GM12878 (cell line): ENCODE data around the gene CARD14. TPM values are rescaled to one million over a fixed set of nuclear protein-coding genes. Genes with fewer than 3 reads are reported as not detected.

Experiments used
- ATAC-seq: fragments of 200-7000 bp; cut with Tn5 transposase; 3 replicates; pipeline ENCODE4 v1.9.1; 2020; ENCODE audit warnings: mild to moderate bottlenecking, moderate library complexity
- BruUV-seq: library from RNA; stranded (reverse); fragments of 400-500 nt; replicated peaks from 2 replicates; lab custom pipeline; 2021; lab: Mats Ljungman, UMichigan
- CTCF ChIA-PET: fragments of 300-600 bp; sonication (Branson Sonifier 250); formaldehyde crosslinking; extraction: SDS; loops from one replicate; lab custom pipeline; 2021; ENCODE audit warnings: inconsistent platforms; lab: Yijun Ruan, JAX
- POLR2A ChIA-PET: fragments of 350-600 bp; formaldehyde crosslinking; extraction: SDS; loops from one replicate; lab custom pipeline; 2021; ENCODE audit warnings: inconsistent platforms; lab: Charles Lee
- RAD21 ChIA-PET: fragments of 300-600 bp; sonication (Branson Sonifier 250); formaldehyde crosslinking; loops from one replicate; lab custom pipeline; 2023; ENCODE audit warnings: antibody characterized with exemption; ENCODE audit not compliant: unreplicated experiment; lab: Charles Lee
- SMC1A ChIA-PET: fragments of 300-600 bp; sonication (Branson Sonifier 250); formaldehyde crosslinking; loops from one replicate; lab custom pipeline; 2023; ENCODE audit not compliant: unreplicated experiment, uncharacterized antibody; lab: Charles Lee
- DNase-seq: peaks from one replicate; pipeline ENCODE4 v3.0.0-alpha.2; 2011; ENCODE audit warnings: low read depth, low spot score
- FAIRE-seq: peaks from 3 replicates; lab custom pipeline; 2011; peaks lifted over from hg19 to GRCh38; lab: Jason Lieb, UNC
- H2AFZ ChIP-seq: 2 replicates; pipeline ENCODE4 v1.6.0; 2011; ENCODE audit warnings: low read depth, low read length, control low read depth; ENCODE audit not compliant: control insufficient read depth
- H3K27ac ChIP-seq: 2 replicates; pipeline ENCODE4 v1.5.1; 2011; ENCODE audit warnings: control low read depth; ENCODE audit not compliant: control insufficient read depth, insufficient read depth
- H3K27me3 ChIP-seq, 2 experiments: replicated peaks in 1 of 2; 2 replicates each; pipeline versions ENCODE4 v1.6.0 to v1.6.1; 2011; ENCODE audit warnings: low read length in 1 of 2; ENCODE audit not compliant: control insufficient read depth in 2 of 2, insufficient read depth in 2 of 2
- H3K36me3 ChIP-seq, 2 experiments: 2 replicates each; pipeline ENCODE4 v1.5.1; 2011; ENCODE audit warnings: low read length in 1 of 2; ENCODE audit not compliant: control insufficient read depth in 2 of 2, insufficient read depth in 2 of 2
- H3K4me1 ChIP-seq: 2 replicates; pipeline ENCODE4 v1.6.1; 2011; ENCODE audit warnings: mild to moderate bottlenecking, low read length, moderate library complexity, mixed read lengths; ENCODE audit not compliant: control insufficient read depth, insufficient read depth
- H3K4me2 ChIP-seq: 2 replicates; pipeline ENCODE4 v1.6.0; 2011; ENCODE audit warnings: control low read depth; ENCODE audit not compliant: control insufficient read depth, insufficient read depth
- H3K4me3 ChIP-seq: fragments of 200-600 bp; sonication (generic); 2 replicates; pipeline ENCODE4 v1.5.1; 2016
- H3K79me2 ChIP-seq: 2 replicates; pipeline ENCODE4 v1.6.0; 2011; ENCODE audit warnings: low read length; ENCODE audit not compliant: control insufficient read depth, insufficient read depth
- H3K9ac ChIP-seq: 2 replicates; pipeline ENCODE4 v1.8.0; 2011; ENCODE audit warnings: low read length, control low read depth, mixed read lengths; ENCODE audit not compliant: control insufficient read depth, insufficient read depth
- H3K9me3 ChIP-seq: replicated peaks from 3 replicates; pipeline ENCODE4 v1.5.1; 2011; ENCODE audit warnings: mild to moderate bottlenecking, low read length; ENCODE audit not compliant: control insufficient read depth, insufficient read depth
- H4K20me1 ChIP-seq: 2 replicates; pipeline ENCODE4 v1.6.0; 2011; ENCODE audit not compliant: control insufficient read depth, insufficient read depth
- BCL11A ChIP-seq: IDR thresholded peaks from 2 replicates; pipeline ENCODE4 v1.6.1; 2011; ENCODE audit warnings: low read depth, low read length
- CHD4 ChIP-seq: fragments of 200-600 bp; sonication (generic); IDR thresholded peaks from 2 replicates; pipeline ENCODE4 v1.6.1; 2016; ENCODE audit warnings: mild to moderate bottlenecking
- LARP7 ChIP-seq: fragments of 450-650 bp; IDR thresholded peaks from 2 replicates; pipeline ENCODE4 v1.6.1; 2017; ENCODE audit warnings: mild to moderate bottlenecking
- RAD21 ChIP-seq: IDR thresholded peaks from 2 replicates; pipeline ENCODE4 v1.6.1; 2011; ENCODE audit warnings: mild to moderate bottlenecking, low read depth, low read length, moderate library complexity; ENCODE audit not compliant: insufficient read depth
- SMC3 ChIP-seq: IDR thresholded peaks from 2 replicates; pipeline ENCODE4 v1.6.1; 2011; ENCODE audit warnings: low read length, improper control_type of control experiment, borderline replicate concordance
- STAT3 ChIP-seq: IDR thresholded peaks from 2 replicates; pipeline ENCODE4 v1.6.1; 2011; ENCODE audit warnings: low read depth, low read length, improper control_type of control experiment
- SUZ12 ChIP-seq: fragments of 200-600 bp; sonication (generic); IDR thresholded peaks from one replicate; pipeline ENCODE4 v1.6.1; 2018; ENCODE audit warnings: antibody characterized with exemption, mild to moderate bottlenecking; ENCODE audit not compliant: unreplicated experiment
- ZNF24 ChIP-seq: fragments of 450-650 bp; IDR thresholded peaks from 2 replicates; pipeline ENCODE4 v1.6.1; 2017; ENCODE audit warnings: antibody characterized with exemption, mild to moderate bottlenecking
- ZSCAN29 ChIP-seq: fragments of 450-650 bp; IDR thresholded peaks from 2 replicates; pipeline ENCODE4 v1.6.1; 2017; ENCODE audit warnings: mild to moderate bottlenecking, moderate library complexity
- WGBS: methylation state at CpG from one replicate; pipeline ENCODE4 v1.1.6; 2016; ENCODE audit warnings: low lambda C conversion rate; ENCODE audit not compliant: insufficient replicate concordance, insufficient coverage; ENCODE audit errors: missing lambda C conversion rate; 5-methylcytosine and 5-hydroxymethylcytosine counted together
- in situ Hi-C: fragments of 300-500 bp; cut with MboI; formaldehyde crosslinking; loops from 9 replicates; pipeline ENCODE4 v1.14.3; 2018; ENCODE audit warnings: mixed read lengths
- intact Hi-C: fragments of 100-400 bp; cut with micrococcal nuclease; formaldehyde crosslinking; loops from one replicate; pipeline ENCODE4 v1.14.2; 2022; ENCODE audit not compliant: unreplicated experiment
- polyA plus RNA-seq, 11 experiments: library from polyadenylated mRNA; depleted of rRNA in 4 of 11; unstranded in 6 of 11; stranded (reverse) in 5 of 11; fragments of >200 nt; fragmentation: Nextera tagmentation in 4 of 11; fragmentation: Illumina TruSeq in 1 of 11; extraction: Ambion mirVana in 4 of 11; extraction: Trizol in 1 of 11; gene quantifications; 1 replicate in 1 of 11; 2 replicates in 10 of 11; pipeline versions ENCODE4 v1.2.1 to v1.2.3, GENCODE V29; 2011 to 2016; ENCODE audit warnings: inconsistent platforms in 2 of 11, missing spikeins in 2 of 11, low read depth in 1 of 11
- total RNA-seq, 4 experiments: library from RNA; depleted of rRNA in 3 of 4; stranded (reverse); fragments of >200 nt in 3 of 4; fragmentation: Illumina TruSeq in 1 of 4; extraction: Trizol in 1 of 4; gene quantifications; 2 replicates each; pipeline versions ENCODE4 v1.2.1 to v1.2.3, GENCODE V29; 2013 to 2021
- TF ChIP-seq, protein P1 (sequence below): IDR thresholded peaks from 2 replicates; pipeline ENCODE4 v1.6.1; 2012; ENCODE audit warnings: low read length, inconsistent platforms
- TF ChIP-seq, protein P2 (sequence below): fragments of 450-650 bp; IDR thresholded peaks from 2 replicates; pipeline ENCODE4 v1.6.1; 2014; ENCODE audit warnings: mild to moderate bottlenecking
- TF ChIP-seq, protein P3 (sequence below): IDR thresholded peaks from 2 replicates; pipeline ENCODE4 v1.6.1; 2011; ENCODE audit warnings: low read depth, mild to moderate bottlenecking, low read length, moderate library complexity, borderline replicate concordance; ENCODE audit errors: extremely low read depth
- TF ChIP-seq, protein P4 (sequence below): IDR thresholded peaks from 2 replicates; pipeline ENCODE4 v1.6.1; 2012; ENCODE audit warnings: low read depth, low read length, improper control_type of control experiment
- TF ChIP-seq, protein P5 (sequence below): IDR thresholded peaks from 2 replicates; pipeline ENCODE4 v1.6.1; 2011; ENCODE audit warnings: borderline replicate concordance, low read depth, mild to moderate bottlenecking, moderate library complexity, low read length; ENCODE audit not compliant: insufficient read depth, poor library complexity, severe bottlenecking

Gene CARD14
- total and polyA plus RNA-seq, 10 of the 15 experiments (the other 5 are each of a cell fraction or from before 2014, with no cell fraction given), result 0.08 to 0.15 TPM; not detected in 8

DNA sequence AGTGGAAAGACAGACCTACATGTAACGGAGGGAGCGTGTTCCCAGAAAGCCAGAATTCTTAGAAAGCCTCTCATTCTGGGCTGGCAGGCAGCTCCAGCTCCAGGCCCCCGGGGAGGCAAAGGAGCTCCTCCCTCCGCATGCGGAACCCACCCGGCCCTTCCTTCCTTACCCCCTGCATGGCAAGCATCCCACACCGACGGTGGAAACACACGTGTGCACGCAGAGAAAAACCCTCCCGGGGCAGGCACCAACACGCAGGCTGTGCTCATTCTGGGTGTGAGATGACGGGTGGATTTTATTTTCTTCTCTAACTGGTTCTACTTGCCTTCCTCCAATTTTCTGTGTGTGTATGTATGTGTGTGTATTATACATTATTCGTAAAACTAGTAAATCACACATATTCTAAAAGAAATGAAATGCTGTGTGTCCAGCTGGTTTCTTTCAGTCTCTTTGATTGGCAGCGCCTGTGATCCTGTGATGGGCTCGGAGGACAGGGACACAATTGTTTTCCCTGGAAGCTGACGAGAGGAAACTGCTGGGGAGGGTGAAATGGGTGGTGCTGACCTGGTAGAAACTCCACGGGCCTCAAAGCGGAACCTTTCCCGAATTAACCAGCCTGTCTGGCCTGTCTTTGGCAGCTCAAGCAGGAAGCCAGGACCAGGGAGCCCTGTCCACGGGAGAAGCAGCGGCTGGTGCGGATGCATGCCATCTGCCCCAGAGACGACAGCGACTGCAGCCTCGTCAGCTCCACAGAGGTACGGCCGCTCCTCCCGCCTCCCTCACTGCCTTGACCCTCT lies 22.2 kb downstream of the CARD14 start:
- Histone ChIP-seq H3K4me1 (no peaks in the 10 kb centered on the region), H3K4me2 (no peak overlapping the region), H3K9ac (no peak overlapping the region), H3K4me3 (no peak overlapping the region), H3K27ac (no peak overlapping the region), H4K20me1 (no peaks in the 10 kb centered on the region), H2AFZ (no peak overlapping the region), H3K9me3 (peaks cover 2% of the 10 kb centered on the region; the same call in 1 of the 3 replicates), H3K27me3 (no peaks in the 10 kb centered on the region), H3K79me2 (no peaks in the 10 kb centered on the region), H3K36me3 (no peaks in the 10 kb centered on the region)
- ChIA-PET POLR2A (no interaction called here), CTCF (no interaction called here), SMC1A (interaction anchor here (1.2 kb wide), 1 partner anchor 170 kb away, joined by 3 read pairs; no protein-coding TSS in a partner anchor), RAD21 (no interaction called here)
- 60% methylated on average over 29 of the region's 29 CpGs for WGBS
- FAIRE-seq (no peak), DNase-seq (no peak), ATAC-seq (no peak)
- BruUV-seq, result no TSS peak
- intact Hi-C loops (loop anchor here (10.0 kb wide), 2 partner anchors 143 to 173 kb away; no protein-coding TSS in a partner anchor), in situ Hi-C loops (no loop called here)
- TF ChIP-seq, protein P1, sequence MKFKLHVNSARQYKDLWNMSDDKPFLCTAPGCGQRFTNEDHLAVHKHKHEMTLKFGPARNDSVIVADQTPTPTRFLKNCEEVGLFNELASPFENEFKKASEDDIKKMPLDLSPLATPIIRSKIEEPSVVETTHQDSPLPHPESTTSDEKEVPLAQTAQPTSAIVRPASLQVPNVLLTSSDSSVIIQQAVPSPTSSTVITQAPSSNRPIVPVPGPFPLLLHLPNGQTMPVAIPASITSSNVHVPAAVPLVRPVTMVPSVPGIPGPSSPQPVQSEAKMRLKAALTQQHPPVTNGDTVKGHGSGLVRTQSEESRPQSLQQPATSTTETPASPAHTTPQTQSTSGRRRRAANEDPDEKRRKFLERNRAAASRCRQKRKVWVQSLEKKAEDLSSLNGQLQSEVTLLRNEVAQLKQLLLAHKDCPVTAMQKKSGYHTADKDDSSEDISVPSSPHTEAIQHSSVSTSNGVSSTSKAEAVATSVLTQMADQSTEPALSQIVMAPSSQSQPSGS, result no peak
- no peak for TF ChIP-seq SUZ12
- TF ChIP-seq ZNF24, result no peak
- TF ChIP-seq, protein P2, sequence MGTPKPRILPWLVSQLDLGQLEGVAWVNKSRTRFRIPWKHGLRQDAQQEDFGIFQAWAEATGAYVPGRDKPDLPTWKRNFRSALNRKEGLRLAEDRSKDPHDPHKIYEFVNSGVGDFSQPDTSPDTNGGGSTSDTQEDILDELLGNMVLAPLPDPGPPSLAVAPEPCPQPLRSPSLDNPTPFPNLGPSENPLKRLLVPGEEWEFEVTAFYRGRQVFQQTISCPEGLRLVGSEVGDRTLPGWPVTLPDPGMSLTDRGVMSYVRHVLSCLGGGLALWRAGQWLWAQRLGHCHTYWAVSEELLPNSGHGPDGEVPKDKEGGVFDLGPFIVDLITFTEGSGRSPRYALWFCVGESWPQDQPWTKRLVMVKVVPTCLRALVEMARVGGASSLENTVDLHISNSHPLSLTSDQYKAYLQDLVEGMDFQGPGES, result no peak
- no peak for TF ChIP-seq BCL11A
- TF ChIP-seq LARP7, result no peak
- TF ChIP-seq, protein P3, sequence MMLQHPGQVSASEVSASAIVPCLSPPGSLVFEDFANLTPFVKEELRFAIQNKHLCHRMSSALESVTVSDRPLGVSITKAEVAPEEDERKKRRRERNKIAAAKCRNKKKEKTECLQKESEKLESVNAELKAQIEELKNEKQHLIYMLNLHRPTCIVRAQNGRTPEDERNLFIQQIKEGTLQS, result no peak
- TF ChIP-seq, protein P4, sequence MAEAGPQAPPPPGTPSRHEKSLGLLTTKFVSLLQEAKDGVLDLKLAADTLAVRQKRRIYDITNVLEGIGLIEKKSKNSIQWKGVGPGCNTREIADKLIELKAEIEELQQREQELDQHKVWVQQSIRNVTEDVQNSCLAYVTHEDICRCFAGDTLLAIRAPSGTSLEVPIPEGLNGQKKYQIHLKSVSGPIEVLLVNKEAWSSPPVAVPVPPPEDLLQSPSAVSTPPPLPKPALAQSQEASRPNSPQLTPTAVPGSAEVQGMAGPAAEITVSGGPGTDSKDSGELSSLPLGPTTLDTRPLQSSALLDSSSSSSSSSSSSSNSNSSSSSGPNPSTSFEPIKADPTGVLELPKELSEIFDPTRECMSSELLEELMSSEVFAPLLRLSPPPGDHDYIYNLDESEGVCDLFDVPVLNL, result no peak
- TF ChIP-seq, protein P5, sequence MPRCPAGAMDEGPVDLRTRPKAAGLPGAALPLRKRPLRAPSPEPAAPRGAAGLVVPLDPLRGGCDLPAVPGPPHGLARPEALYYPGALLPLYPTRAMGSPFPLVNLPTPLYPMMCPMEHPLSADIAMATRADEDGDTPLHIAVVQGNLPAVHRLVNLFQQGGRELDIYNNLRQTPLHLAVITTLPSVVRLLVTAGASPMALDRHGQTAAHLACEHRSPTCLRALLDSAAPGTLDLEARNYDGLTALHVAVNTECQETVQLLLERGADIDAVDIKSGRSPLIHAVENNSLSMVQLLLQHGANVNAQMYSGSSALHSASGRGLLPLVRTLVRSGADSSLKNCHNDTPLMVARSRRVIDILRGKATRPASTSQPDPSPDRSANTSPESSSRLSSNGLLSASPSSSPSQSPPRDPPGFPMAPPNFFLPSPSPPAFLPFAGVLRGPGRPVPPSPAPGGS, result no peak
- TF ChIP-seq RAD21, result no peak
- no peak for TF ChIP-seq CHD4
- TF ChIP-seq SMC3, result no peak
- TF ChIP-seq ZSCAN29, result no peak
- TF ChIP-seq STAT3, result no peak
